Effector memory CD8-positive, alpha-beta T cell (primary cell): Measurements from ENCODE around the gene C20orf204.

Source experiments
- ATAC-seq: fragments of 150-1000 bp; cut with Tn5 transposase; replicated peaks from 2 replicates; pipeline ENCODE4 v1.10.0; 2021; ENCODE audit warnings: mild to moderate bottlenecking, moderate library complexity
- DNase-seq, 3 experiments: peaks; one replicate each; pipeline ENCODE4 v3.0.0; 2021
- H3K27ac Mint-ChIP-seq, 2 donors: one replicate each; pipeline ENCODE4 v1.8.0; 2022; ENCODE audit warnings: mild to moderate bottlenecking in 2 of 2, mixed read lengths in 2 of 2, moderate library complexity in 2 of 2
- H3K27me3 Mint-ChIP-seq, 2 donors: one replicate each; pipeline ENCODE4 v1.8.0; 2022; ENCODE audit warnings: mixed read lengths in 2 of 2
- H3K36me3 Mint-ChIP-seq: one replicate; pipeline ENCODE4 v1.8.0; 2022; ENCODE audit warnings: mild to moderate bottlenecking, moderate library complexity, mixed read lengths; ENCODE audit not compliant: insufficient read depth
- H3K4me1 Mint-ChIP-seq, 2 donors: one replicate each; pipeline ENCODE4 v1.8.0; 2022; ENCODE audit warnings: low read depth in 2 of 2, mixed read lengths in 2 of 2
- H3K4me3 Mint-ChIP-seq, 2 donors: one replicate each; pipeline ENCODE4 v1.8.0; 2022; ENCODE audit warnings: mild to moderate bottlenecking in 2 of 2, mixed read lengths in 2 of 2, moderate library complexity in 2 of 2
- H3K9me3 Mint-ChIP-seq, 2 donors: one replicate each; pipeline ENCODE4 v1.8.0; 2022; ENCODE audit warnings: mixed read lengths in 2 of 2

C20orf204 gene

GRCh38 chr20:64077876-64078551 lies 42.0 kb downstream of the C20orf204 start:
- Mint-ChIP-seq H3K36me3 (peaks cover 40% of the 10 kb centered on the region), H3K9me3 (no peaks in the 10 kb centered on the region), H3K27me3 (no peaks in the 10 kb centered on the region), H3K4me3 (peak overlapping the region; percentile 92 to 95), H3K4me1 (peaks cover 26 to 43% of the 10 kb centered on the region in 2 donors), H3K27ac (peak overlapping the region; percentile 87 to 90)
- DNase-seq = peak; percentile 58 to 67 (median 61)
- peak; percentile 61 for ATAC-seq

- H3K4me1 Mint-ChIP-seq = peaks cover 30 to 46% of the 10 kb centered on the region in 2 donors
- peaks cover 35% of the 10 kb centered on the region for H3K36me3 Mint-ChIP-seq
- H3K4me3 Mint-ChIP-seq = peak overlapping the region; percentile 92 to 95
- H3K9me3 Mint-ChIP-seq = no peaks in the 10 kb centered on the region
- ATAC-seq (no peak), DNase-seq (no peak)
- H3K27ac Mint-ChIP-seq = peak overlapping the region; percentile 87 to 90
- no peaks in the 10 kb centered on the region for H3K27me3 Mint-ChIP-seq
Measured at GRCh38 chr20:64078934-64079272, 42.9 kb downstream of the C20orf204 start.

GRCh38 chr20:64079273-64080012 lies 43.5 kb downstream of the C20orf204 start, which contains the start of gene RGS19:
TSS of gene RGS19 (minus strand) at chr20:64079518. CDS start at chr20:64076886, 2,632 bp downstream.
- peak; percentile 26 for ATAC-seq
- Mint-ChIP-seq H3K9me3 (no peaks in the 10 kb centered on the region), H3K4me1 (peaks cover 30 to 49% of the 10 kb centered on the region in 2 donors), H3K27ac (peak within 1 kb of the TSS; percentile 87 to 91), H3K4me3 (peak within 1 kb of the TSS; percentile 92 to 95), H3K27me3 (no peaks in the 10 kb centered on the region), H3K36me3 (peaks cover 31% of the 10 kb centered on the region)
- DNase-seq = peak; percentile 56 to 60 (median 56)

GRCh38 chr20:64080013-64080812 lies 44.2 kb downstream of the C20orf204 start, which contains the start of gene OPRL1:
TSS of gene OPRL1 (plus strand) at chr20:64080082. CDS start at chr20:64092721, 12,639 bp downstream.
- H3K36me3 Mint-ChIP-seq = peaks cover 30% of the 10 kb centered on the region
- peak within 1 kb of the TSS; percentile 92 to 95 for H3K4me3 Mint-ChIP-seq
- no peaks in the 10 kb centered on the region for H3K27me3 Mint-ChIP-seq
- no peaks in the 10 kb centered on the region for H3K9me3 Mint-ChIP-seq
- H3K4me1 Mint-ChIP-seq = peaks cover 30 to 49% of the 10 kb centered on the region in 2 donors
- DNase-seq (peak; percentile 56 to 64 (median 63)), ATAC-seq (peak; percentile 63)
- peak within 1 kb of the TSS; percentile 87 to 91 for H3K27ac Mint-ChIP-seq

- DNase-seq (no peak), ATAC-seq (no peak)
- Mint-ChIP-seq H3K4me3 (peak overlapping the region; percentile 74 to 80), H3K36me3 (peaks cover 22% of the 10 kb centered on the region), H3K4me1 (peaks cover 30 to 43% of the 10 kb centered on the region in 2 donors), H3K9me3 (no peaks in the 10 kb centered on the region), H3K27ac (peak overlapping the region; percentile 79 to 91), H3K27me3 (no peaks in the 10 kb centered on the region)
Measured at GRCh38 chr20:64080813-64081623, 45.0 kb downstream of the C20orf204 start.

- H3K27ac Mint-ChIP-seq = peak overlapping the region; percentile 72
- peaks cover 16% of the 10 kb centered on the region for H3K36me3 Mint-ChIP-seq
- no peaks in the 10 kb centered on the region for H3K9me3 Mint-ChIP-seq
- ATAC-seq (no peak), DNase-seq (no peak)
- peak overlapping the region in 1 of 2 donors; percentile 80 for H3K4me3 Mint-ChIP-seq
- peaks cover 30 to 43% of the 10 kb centered on the region in 2 donors for H3K4me1 Mint-ChIP-seq
- no peaks in the 10 kb centered on the region for H3K27me3 Mint-ChIP-seq
Measured at GRCh38 chr20:64081624-64081964, 45.6 kb downstream of the C20orf204 start.

- H3K9me3 Mint-ChIP-seq = no peaks in the 10 kb centered on the region
- H3K4me3 Mint-ChIP-seq = peak overlapping the region; percentile 80
- peak overlapping the region; percentile 72 for H3K27ac Mint-ChIP-seq
- no peak for DNase-seq
- H3K4me1 Mint-ChIP-seq = peaks cover 28 to 40% of the 10 kb centered on the region in 2 donors
- ATAC-seq = no peak
- no peaks in the 10 kb centered on the region for H3K27me3 Mint-ChIP-seq
- peaks cover 16% of the 10 kb centered on the region for H3K36me3 Mint-ChIP-seq
Measured at GRCh38 chr20:64082126-64082731, 46.2 kb downstream of the C20orf204 start.

- Mint-ChIP-seq H3K4me1 (peaks cover 26 to 34% of the 10 kb centered on the region in 2 donors), H3K27me3 (no peaks in the 10 kb centered on the region), H3K9me3 (no peaks in the 10 kb centered on the region), H3K36me3 (peaks cover 13% of the 10 kb centered on the region), H3K4me3 (peak overlapping the region; percentile 80), H3K27ac (peak overlapping the region in 1 of 2 donors; percentile 72)
- ATAC-seq = no peak
- no peak for DNase-seq
Measured at GRCh38 chr20:64082820-64083377, 46.9 kb downstream of the C20orf204 start.

- Mint-ChIP-seq H3K36me3 (peaks cover 12% of the 10 kb centered on the region), H3K4me3 (peak overlapping the region; percentile 80), H3K27me3 (no peaks in the 10 kb centered on the region), H3K9me3 (no peaks in the 10 kb centered on the region), H3K4me1 (peaks cover 26 to 31% of the 10 kb centered on the region in 2 donors), H3K27ac (peak overlapping the region in 1 of 2 donors; percentile 38)
- DNase-seq (peak; percentile 48 to 53 (median 51)), ATAC-seq (peak; percentile 34)
Measured at GRCh38 chr20:64083378-64083803, 47.4 kb downstream of the C20orf204 start.

GRCh38 chr20:64083804-64084684 lies 48.1 kb downstream of the C20orf204 start, which contains the start of gene LKAAEAR1:
TSS of gene LKAAEAR1 (minus strand) at chr20:64084398. CDS start at chr20:64084219, 179 bp downstream.
- Mint-ChIP-seq H3K36me3 (peaks cover 8% of the 10 kb centered on the region), H3K4me3 (peak within 1 kb of the TSS; percentile 84 to 85), H3K27me3 (peaks cover 0 to 6% of the 10 kb centered on the region in 2 donors), H3K4me1 (peaks cover 26 to 29% of the 10 kb centered on the region in 2 donors), H3K9me3 (no peaks in the 10 kb centered on the region), H3K27ac (peak within 1 kb of the TSS in 1 of 2 donors; percentile 38)
- no peak for DNase-seq
- no peak for ATAC-seq

GRCh38 chr20:64084685-64085152 lies 48.7 kb downstream of the C20orf204 start:
- peaks cover 26 to 27% of the 10 kb centered on the region in 2 donors for H3K4me1 Mint-ChIP-seq
- H3K27ac Mint-ChIP-seq = no peak overlapping the region
- H3K9me3 Mint-ChIP-seq = no peaks in the 10 kb centered on the region
- peaks cover 0 to 12% of the 10 kb centered on the region in 2 donors for H3K27me3 Mint-ChIP-seq
- no peak for ATAC-seq
- no peak for DNase-seq
- H3K4me3 Mint-ChIP-seq = peak overlapping the region; percentile 84 to 85
- H3K36me3 Mint-ChIP-seq = peaks cover 8% of the 10 kb centered on the region
